HG02970 (cell line): Measurements from ENCODE around the gene SMIM10.
"Not testable (repeated sequence)": the region's sequence is repeated elsewhere in the genome, so short reads cannot be mapped to it uniquely, and the experiment has no call there.

Experiments
- ATAC-seq: cut with Tn5 transposase; IDR thresholded peaks from one replicate; pipeline ENCODE4 v1.9.1; 2021; ENCODE audit warnings: mild to moderate bottlenecking, moderate library complexity, moderate number of reproducible peaks; ENCODE audit not compliant: unreplicated experiment, low FRiP score

SMIM10 gene

GRCh38 chrX:135009838-135010237 lies 19.0 kb downstream of the SMIM10 start:
- no peak for ATAC-seq

- ATAC-seq, result no peak
Measured at GRCh38 chrX:135010921-135011320, 20.1 kb downstream of the SMIM10 start.

- ATAC-seq, result no peak
Measured at GRCh38 chrX:135015523-135016245, 24.9 kb downstream of the SMIM10 start.

- ATAC-seq, result not testable (repeated sequence)
Measured at GRCh38 chrX:135019890-135020289, 29.1 kb downstream of the SMIM10 start.

- ATAC-seq, result not testable (repeated sequence)
Measured at GRCh38 chrX:135023791-135024190, 33.0 kb downstream of the SMIM10 start.

- ATAC-seq, result no peak
Measured at GRCh38 chrX:135024526-135024925, 33.7 kb downstream of the SMIM10 start.

GRCh38 chrX:135030207-135030963 lies 39.6 kb downstream of the SMIM10 start:
- ATAC-seq, result not testable (repeated sequence)

GRCh38 chrX:135041149-135042123 lies 50.6 kb downstream of the SMIM10 start:
- not testable (repeated sequence) for ATAC-seq
